H1 (cell line): Measurements from ENCODE around the gene HLA-F. TPM values are rescaled to one million over a fixed set of nuclear protein-coding genes. Genes with fewer than 3 reads are reported as not detected.

ENCODE experiments used
- YY1 ChIP-seq: IDR thresholded peaks from 2 replicates; pipeline ENCODE4 v1.6.1; 2011; ENCODE audit warnings: low read depth, mild to moderate bottlenecking, low read length
- polyA plus RNA-seq, 7 experiments: library from polyadenylated mRNA; depleted of rRNA in 3 of 7; stranded (reverse) in 5 of 7; unstranded in 2 of 7; fragments of >200 nt in 5 of 7; fragments of 200-250 nt in 2 of 7; gene quantifications; 1 replicate in 5 of 7; 2 replicates in 1 of 7; 4 replicates in 1 of 7; pipeline versions ENCODE4 v1.2.1 to v1.2.3, GENCODE V29; 2011 to 2013; ENCODE audit warnings: missing spikeins in 2 of 7, mixed read lengths in 2 of 7
- total RNA-seq: library from RNA; stranded (reverse); fragmentation: NEBNext Ultra II Directional; extraction: Animal tissue kit (Norgen Biotek cat#: 25700); gene quantifications from 2 replicates; pipeline ENCODE4 v1.2.1, GENCODE V29; 2021

The HLA-F gene
- total and polyA plus RNA-seq, 2 of the 8 experiments (the other 6 are each of a cell fraction or from before 2014, with no cell fraction given): 9.6 to 11.7 TPM

GRCh38 chr6:29762051-29762450 is 38.8 kb downstream of the HLA-F start (continued):
- no peak for TF ChIP-seq YY1
